HG03521 (cell line): ENCODE measurements around the gene UBE2QL1.

ENCODE experiments used
- ATAC-seq: cut with Tn5 transposase; IDR thresholded peaks from one replicate; pipeline ENCODE4 v1.9.1; 2021; ENCODE audit warnings: mild to moderate bottlenecking, moderate library complexity; ENCODE audit not compliant: unreplicated experiment

The UBE2QL1 gene, protein sequence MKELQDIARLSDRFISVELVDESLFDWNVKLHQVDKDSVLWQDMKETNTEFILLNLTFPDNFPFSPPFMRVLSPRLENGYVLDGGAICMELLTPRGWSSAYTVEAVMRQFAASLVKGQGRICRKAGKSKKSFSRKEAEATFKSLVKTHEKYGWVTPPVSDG

DNA sequence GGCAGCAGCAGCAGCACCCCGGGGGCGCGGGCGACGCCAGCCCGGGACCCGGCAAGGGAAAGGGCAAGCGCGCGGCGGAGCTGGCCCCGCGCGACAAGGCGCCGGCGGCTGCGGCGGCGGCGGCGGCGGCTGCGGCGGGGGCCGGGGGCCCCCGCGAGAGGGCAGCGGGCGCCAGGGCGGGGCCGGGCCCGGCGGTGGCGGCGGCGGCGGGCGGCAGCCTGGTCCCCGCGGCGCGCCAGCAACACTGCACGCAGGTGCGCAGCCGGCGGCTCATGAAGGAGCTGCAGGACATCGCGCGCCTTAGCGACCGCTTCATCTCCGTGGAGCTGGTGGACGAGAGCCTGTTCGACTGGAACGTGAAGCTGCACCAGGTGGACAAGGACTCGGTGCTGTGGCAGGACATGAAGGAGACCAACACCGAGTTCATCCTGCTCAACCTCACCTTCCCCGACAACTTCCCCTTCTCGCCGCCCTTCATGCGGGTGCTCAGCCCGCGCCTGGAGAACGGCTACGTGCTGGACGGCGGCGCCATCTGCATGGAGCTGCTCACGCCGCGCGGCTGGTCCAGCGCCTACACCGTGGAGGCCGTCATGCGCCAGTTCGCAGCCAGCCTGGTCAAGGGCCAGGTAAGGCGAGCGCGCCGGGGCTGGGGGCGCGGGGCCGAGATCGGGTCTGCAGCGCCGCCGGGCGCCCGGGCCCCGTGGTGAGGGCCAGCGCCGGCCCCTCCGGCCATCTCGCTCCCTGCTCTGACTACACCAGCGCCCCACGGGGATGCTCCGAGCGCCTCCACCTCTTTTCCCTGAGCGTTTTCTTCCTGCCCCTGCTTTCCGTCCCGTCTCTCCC lies at the start of gene UBE2QL1:
TSS of gene UBE2QL1 (plus strand) at position 238 of the 843 bp plus-strand sequence. CDS start at position 273, 35 bp downstream.
- no peak for ATAC-seq

- no peak for ATAC-seq
These were observed 48.4 kb upstream of the UBE2QL1 start for GRCh38 chr5:6399980-6400910.

DNA sequence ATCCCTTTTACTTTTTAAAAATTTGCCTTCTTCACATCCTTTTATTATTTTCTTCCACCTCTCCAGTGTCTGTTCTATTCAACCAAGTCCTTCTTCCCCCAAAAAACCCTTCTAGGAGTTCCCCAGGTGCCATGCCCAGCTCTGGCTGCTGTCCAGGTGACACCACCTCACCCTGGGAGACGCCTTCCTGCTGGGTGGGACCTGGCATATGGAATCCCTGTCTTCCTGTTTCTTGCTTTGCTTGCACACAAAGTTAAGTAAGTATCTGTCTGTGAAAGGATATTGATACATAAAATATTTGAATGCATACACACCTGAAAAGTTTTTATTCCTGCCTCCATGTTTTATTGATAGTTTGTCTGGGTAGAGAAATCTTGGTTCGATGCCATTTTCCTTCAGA lies 47.2 kb upstream of the UBE2QL1 start:
- no peak for ATAC-seq

DNA sequence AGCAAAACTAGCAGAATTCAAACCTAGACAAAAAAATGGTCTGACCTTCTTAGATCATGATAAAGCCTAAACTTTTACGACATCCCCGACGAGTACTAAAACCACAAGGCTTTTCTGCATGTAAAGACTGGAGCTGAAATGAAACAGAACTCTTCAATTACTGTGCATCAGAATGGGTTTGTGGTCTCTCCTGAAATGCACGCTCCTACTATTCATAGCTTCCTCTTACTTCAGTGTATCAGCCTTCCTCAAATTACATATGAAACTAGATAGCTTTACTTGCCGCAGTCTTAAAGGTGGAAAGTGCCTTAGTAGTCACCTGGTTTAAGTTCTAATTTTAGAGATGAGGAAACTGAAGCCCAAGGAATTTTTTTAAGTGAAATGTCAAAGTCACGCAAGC lies 45.7 kb upstream of the UBE2QL1 start:
- no peak for ATAC-seq

DNA sequence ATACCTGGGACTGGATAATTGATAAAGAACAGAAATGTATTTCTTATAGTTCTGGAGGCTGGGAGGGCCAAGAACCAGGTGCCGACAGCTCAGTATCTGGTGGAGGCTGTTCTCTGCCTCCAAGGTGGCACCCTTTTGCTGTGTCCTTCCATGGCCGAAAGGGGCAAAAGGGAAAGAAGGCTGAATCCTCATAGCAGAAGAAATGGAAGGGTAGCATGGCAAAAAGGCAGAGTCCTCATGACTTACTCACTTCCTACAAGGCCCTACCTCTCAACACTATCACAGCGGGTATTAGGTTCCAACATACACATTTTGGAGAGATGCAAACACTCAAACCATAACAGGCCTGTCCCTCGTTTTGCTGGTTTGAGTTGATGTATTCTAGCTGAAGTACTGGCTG lies 45.2 kb upstream of the UBE2QL1 start:
- no peak for ATAC-seq

DNA sequence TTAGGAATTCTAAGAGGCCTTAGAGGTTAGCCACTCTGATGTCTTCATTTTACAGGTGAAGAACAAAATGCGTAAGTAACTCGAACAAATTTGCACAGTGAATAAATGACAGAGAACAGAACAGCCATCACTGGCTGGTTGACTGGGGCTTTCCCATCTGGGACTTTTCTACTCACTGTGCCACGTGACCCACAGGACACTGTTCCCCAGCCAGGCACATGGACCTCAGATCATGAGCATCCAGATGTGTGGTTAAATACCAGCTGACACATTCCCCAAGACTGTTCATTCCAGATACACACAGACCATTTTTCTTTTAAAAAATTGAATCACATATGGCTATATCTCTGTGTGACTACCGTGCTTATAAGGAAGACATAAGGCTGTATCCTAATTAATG lies 44.5 kb upstream of the UBE2QL1 start:
- no peak for ATAC-seq

GRCh38 chr5:6405591-6405990 lies 43.1 kb upstream of the UBE2QL1 start:
- no peak for ATAC-seq

DNA sequence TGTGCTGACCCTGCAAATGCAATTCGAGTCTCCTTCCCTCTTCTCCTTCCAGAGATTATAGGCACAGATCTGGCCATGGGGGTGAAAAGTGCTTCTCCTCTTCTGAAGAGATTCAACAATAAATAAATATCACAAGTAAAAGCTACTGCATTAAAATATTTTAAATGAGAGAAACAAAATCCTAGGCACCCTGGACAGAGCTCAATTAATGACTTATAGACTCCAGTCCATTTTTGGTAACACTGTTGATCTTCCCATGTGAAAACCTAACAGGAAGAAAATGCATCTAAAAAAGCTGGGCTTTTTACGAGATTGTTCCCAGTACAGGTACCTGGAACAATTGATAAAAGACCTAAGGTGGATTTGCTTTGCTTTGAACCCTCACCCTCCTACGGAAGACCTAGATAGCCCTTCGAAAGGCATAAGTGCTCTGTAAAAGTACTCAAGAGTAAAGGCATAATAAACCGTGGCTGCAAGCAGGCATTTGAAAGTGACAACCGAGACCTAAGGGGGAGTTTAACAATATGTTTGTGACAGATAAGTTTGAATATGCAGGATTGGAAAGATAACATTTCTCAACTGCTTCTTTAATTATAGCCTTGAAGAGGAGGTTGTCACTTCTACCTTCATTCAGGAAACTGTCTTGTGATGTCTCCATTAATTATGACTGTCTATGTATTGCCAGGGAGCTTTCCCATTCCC lies 41.0 kb upstream of the UBE2QL1 start:
- ATAC-seq: no peak

DNA sequence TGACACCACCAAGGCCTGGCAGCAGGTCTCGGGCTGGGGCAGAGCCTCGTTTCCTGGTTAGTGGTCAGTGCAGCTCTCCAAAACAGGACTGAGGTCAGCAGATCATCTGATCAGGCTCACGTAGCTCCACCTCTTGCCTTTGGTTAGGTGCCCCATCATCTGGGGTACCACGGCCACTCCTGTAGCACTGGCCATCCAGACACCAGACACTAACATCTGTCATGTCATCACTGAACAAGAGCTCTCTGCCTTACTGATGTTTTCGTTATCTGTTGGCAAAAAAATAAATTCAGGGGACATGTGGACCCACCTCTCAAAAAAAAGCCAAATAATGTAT lies 40.4 kb upstream of the UBE2QL1 start:
- no peak for ATAC-seq

GRCh38 chr5:6408627-6409446 lies 39.8 kb upstream of the UBE2QL1 start:
- ATAC-seq: no peak

- ATAC-seq: no peak
These were observed 38.2 kb upstream of the UBE2QL1 start for GRCh38 chr5:6410421-6410820.

DNA sequence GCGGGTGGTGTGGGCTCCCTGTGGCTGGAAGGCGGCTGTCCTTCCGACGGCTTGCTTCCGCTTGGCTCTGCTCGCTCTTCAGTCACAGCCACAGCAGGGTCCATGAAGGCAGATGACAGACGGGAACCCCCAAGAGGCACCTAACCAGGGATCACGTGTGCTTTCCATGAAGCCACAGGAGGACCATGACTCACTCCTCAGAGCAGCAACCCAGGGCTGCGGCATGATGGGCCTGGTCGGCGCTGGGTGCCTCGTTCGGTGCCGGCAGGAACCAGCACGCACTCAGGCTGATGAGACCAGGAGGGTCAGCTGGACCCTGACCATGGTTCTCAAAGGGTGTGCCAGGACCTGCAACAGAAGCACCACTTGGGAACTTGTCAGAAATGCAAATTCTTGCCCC lies 37.5 kb upstream of the UBE2QL1 start:
- ATAC-seq: no peak

DNA sequence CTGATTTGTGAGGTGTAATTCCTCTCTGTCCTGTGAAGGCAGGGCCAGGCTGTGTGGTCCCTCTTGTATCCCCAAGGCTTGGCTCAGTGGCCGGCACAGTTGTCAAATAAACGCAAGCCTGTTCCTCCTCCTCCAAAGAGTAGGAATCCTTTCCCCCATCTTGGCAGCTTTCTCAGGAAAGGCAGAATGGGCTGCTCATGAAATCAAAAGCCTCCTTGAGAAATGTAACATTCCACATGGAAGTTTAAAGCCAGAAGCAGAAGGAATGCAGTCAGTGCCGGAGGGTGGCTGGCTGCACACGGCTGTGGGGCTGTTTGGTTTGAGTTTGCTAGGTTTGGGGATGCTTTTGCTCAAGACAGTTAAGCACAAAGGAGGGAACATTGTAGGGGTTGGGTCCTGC lies 35.8 kb upstream of the UBE2QL1 start:
- no peak for ATAC-seq

GRCh38 chr5:6417657-6418056 lies 31.0 kb upstream of the UBE2QL1 start:
- no peak for ATAC-seq

DNA sequence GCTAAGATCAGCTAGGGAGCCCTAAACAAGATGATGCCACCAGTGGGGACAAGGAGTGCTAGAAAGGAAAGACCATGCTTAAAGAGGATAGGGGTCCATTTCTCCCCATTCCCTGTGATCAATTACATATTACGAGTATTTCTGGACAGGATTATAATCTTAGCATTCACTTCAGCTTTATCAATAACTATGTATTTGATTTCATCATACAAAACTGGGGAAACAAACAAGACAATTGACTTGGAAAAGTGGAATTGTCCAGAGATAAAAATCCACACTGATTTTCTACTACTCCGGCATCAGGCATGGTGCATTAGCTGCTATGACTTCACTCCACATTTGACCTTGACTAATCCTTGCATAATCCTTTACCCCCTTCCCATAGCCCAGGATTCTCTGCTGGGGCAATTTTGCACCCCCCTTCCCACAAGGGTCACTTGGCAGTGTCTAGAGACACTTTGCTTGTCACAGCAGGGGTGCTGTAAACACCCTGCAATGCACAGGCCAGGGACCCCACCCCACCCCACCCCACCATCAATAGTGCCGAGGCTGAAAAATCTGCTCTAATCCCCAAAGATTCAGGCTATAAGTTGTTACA lies 29.9 kb upstream of the UBE2QL1 start:
- ATAC-seq: no peak

- no peak for ATAC-seq
These were observed 29.3 kb upstream of the UBE2QL1 start for GRCh38 chr5:6419340-6419852.

DNA sequence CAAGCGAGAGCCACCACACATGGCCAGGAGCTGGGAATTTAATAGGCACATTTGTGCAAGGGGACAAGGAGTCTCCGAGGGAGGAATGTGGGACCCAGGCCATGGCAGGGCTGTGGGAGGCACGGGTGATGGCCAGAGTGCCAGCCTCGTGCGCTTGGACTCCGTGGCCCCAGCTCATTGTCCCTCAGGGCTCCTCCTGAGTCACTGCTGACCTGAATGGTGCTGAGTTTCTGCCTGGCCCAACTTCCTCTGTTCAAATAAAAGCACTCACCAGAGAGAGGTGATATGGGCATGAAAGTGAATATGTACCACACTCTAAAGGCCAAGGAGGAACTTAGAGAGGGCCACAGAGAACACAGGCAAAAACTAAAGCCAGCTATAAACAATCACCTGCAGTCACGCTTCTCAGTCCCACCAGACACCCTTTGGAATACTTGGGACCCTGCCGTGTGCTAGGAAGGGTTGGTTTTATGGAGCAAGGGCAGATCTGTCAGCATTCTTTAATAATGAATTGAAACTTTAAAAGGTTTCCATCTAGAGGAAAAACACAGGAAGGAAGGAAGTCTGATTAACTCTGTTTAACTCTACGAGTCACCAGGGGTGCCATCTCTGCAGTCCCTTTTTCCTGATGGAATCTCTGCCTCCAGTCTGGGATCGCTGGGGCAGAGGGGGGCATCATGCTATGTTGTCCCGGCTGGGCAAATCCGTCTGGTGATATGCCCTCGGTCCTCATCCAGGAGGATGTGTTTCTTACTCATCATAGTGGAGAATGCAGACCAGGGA lies 25.1 kb upstream of the UBE2QL1 start:
- ATAC-seq: no peak

DNA sequence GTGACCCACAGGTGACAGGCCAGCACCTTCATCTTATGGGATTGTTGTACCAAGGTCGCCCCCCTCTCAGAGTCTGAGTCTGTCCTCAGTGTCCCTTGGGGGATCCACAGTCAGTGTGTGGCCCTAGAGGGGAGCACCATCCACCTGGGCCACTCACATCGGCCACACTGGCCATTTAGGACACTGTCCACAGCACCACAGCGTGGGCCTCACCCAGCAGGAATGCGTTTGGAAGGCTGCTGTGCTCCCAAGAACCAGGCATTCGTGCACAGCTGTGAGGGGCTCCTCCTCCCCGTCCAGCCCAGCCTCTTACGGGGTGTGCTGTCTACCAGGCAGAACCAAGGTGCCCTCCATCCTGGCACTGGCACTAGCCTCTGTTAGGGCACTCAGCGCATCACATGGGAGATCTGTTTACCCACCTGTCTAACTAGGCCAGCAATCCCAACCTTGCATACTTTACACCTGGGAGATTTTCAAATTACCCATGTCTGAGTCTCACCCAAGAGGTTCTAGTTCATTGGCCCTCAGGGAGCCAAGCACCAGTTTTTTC lies 24.5 kb upstream of the UBE2QL1 start:
- ATAC-seq: no peak
